RWPE1 (cell line): ENCODE results near the gene ZNF485.
"Not testable (repeated sequence)": the region's sequence is repeated elsewhere in the genome, so short reads cannot be mapped to it uniquely, and the experiment has no call there.

ENCODE experiments used
- CTCF ChIA-PET: fragments of 350-600 bp; sonication (Branson Sonifier 250); formaldehyde crosslinking; extraction: SDS; loops from one replicate; lab custom pipeline; 2021; lab: Yijun Ruan, JAX
- POLR2A ChIA-PET: fragments of 400-600 bp; formaldehyde crosslinking; extraction: SDS; loops from one replicate; lab custom pipeline; 2020; ENCODE audit warnings: antibody characterized with exemption; ENCODE audit not compliant: low non-redundant PET; lab: Yijun Ruan, JAX
- DNase-seq: peaks from one replicate; pipeline ENCODE4 v3.0.0; 2012; ENCODE audit warnings: low spot score
- H3K27ac ChIP-seq: fragments of 450-650 bp; 2 replicates; pipeline ENCODE4 v1.5.1; 2017
- CTCF ChIP-seq: fragments of 450-650 bp; conservative IDR thresholded peaks from 2 replicates; pipeline ENCODE4 v1.5.1; 2017; ENCODE audit warnings: low read depth, mild to moderate bottlenecking

The ZNF485 gene

GRCh38 chr10:43574906-43575305 is 31.3 kb upstream of the ZNF485 start:
- DNase-seq = no peak
- CTCF ChIA-PET = no interaction called here
- H3K27ac ChIP-seq = no peak overlapping the region
- TF ChIP-seq CTCF = no peak
- POLR2A ChIA-PET = no interaction called here

- TF ChIP-seq CTCF = no peak
- ChIA-PET POLR2A (no interaction called here), CTCF (no interaction called here)
- no peak for DNase-seq
- no peak overlapping the region for H3K27ac ChIP-seq
Observed at GRCh38 chr10:43576062-43576461, 30.2 kb upstream of the ZNF485 start.

DNA sequence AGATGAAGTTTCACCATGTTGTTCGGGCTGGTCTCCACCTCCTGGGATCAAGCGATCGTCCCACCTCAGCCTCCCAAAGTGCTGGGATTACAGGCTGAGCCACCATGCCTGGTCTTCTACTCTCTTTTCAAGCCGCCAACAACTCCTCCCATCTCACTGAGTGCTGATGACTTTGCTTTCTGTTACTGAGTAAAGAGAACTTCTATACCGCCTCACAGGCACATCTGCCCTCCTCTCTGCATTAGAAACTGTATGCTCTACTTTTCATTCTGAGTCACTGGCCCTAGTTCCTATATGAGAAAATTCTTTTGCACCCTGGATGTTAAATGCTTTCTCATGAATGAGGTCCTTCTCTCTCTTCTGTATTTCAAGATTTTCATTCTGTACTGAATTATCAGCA is 29.7 kb upstream of the ZNF485 start:
- DNase-seq = no peak
- no peak overlapping the region for H3K27ac ChIP-seq
- CTCF ChIA-PET = no interaction called here
- POLR2A ChIA-PET = no interaction called here
- TF ChIP-seq CTCF = no peak

GRCh38 chr10:43584051-43584450 is 22.2 kb upstream of the ZNF485 start:
- ChIA-PET POLR2A (no interaction called here), CTCF (no interaction called here)
- no peak for TF ChIP-seq CTCF
- no peak for DNase-seq
- H3K27ac ChIP-seq = no peak overlapping the region

DNA sequence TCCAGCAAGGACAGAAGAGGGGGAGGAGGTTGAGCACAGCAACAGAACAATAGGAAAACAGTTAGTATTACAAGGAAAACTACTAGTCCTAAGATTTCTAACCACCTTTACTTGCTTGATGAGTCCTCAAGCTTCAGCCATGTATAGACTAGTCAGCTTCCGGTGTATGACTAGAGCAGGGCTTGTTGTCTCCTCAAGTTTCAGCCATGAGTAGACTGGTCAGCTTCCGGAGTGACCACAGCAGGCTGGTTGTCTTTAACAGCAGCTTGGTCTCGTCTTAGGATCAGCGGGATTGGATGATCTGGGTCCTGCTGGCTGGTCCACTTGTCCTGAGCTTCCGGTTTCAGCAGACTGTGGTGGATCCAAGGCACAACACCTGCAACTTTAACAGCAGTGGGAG is 21.2 kb upstream of the ZNF485 start:
- no peak for TF ChIP-seq CTCF
- POLR2A ChIA-PET = no interaction called here
- no peak overlapping the region for H3K27ac ChIP-seq
- no peak for DNase-seq
- CTCF ChIA-PET = no interaction called here

- TF ChIP-seq CTCF = no peak
- no peak for DNase-seq
- ChIA-PET CTCF (no interaction called here), POLR2A (no interaction called here)
- H3K27ac ChIP-seq = no peak overlapping the region
Observed at GRCh38 chr10:43585981-43586729, 20.1 kb upstream of the ZNF485 start.

- DNase-seq, CTCF ChIA-PET, H3K27ac ChIP-seq, POLR2A ChIA-PET: not testable (repeated sequence)
Observed at GRCh38 chr10:43586730-43587115, 19.5 kb upstream of the ZNF485 start.
